Measurements from ENCODE around the gene CMTM7. TPM values are rescaled to one million over a fixed set of nuclear protein-coding genes. Genes with fewer than 3 reads are reported as not detected.
A peak's percentile ranks its signal among the peaks of the same experiment; 100 is the strongest.

CMTM7 gene
- polyA plus RNA-seq, 1 of the 3 experiments (the other 2 are of a cell fraction), result 50.1 TPM

GRCh38 chr3:32470362-32470761 is 78.7 kb downstream of the CMTM7 start:
- 0 out of 2 replicates have a peak overlapping the region, but pooled peaks have one; percentile 40 for H3K4me2 ChIP-seq
- DNase-seq, result no peak
- TF ChIP-seq, protein P1, sequence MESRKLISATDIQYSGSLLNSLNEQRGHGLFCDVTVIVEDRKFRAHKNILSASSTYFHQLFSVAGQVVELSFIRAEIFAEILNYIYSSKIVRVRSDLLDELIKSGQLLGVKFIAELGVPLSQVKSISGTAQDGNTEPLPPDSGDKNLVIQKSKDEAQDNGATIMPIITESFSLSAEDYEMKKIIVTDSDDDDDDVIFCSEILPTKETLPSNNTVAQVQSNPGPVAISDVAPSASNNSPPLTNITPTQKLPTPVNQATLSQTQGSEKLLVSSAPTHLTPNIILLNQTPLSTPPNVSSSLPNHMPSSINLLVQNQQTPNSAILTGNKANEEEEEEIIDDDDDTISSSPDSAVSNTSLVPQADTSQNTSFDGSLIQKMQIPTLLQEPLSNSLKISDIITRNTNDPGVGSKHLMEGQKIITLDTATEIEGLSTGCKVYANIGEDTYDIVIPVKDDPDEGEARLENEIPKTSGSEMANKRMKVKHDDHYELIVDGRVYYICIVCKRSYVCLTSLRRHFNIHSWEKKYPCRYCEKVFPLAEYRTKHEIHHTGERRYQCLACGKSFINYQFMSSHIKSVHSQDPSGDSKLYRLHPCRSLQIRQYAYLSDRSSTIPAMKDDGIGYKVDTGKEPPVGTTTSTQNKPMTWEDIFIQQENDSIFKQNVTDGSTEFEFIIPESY (IDR thresholded peaks at IDR 0.05; ENCODE audit: borderline replicate concordance, low read depth), result no peak
- TF ChIP-seq CHD2 (IDR thresholded peaks at IDR 0.05; ENCODE audit: low read length, partially characterized antibody), result no peak
- TF ChIP-seq RFX5 (IDR thresholded peaks at IDR 0.05; ENCODE audit: low read length), result no peak
- TF ChIP-seq, protein P2, sequence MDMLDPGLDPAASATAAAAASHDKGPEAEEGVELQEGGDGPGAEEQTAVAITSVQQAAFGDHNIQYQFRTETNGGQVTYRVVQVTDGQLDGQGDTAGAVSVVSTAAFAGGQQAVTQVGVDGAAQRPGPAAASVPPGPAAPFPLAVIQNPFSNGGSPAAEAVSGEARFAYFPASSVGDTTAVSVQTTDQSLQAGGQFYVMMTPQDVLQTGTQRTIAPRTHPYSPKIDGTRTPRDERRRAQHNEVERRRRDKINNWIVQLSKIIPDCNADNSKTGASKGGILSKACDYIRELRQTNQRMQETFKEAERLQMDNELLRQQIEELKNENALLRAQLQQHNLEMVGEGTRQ (IDR thresholded peaks at IDR 0.05; ENCODE audit: borderline replicate concordance, low read depth, low read length), result no peak
- no peak for TF ChIP-seq YY1 (IDR thresholded peaks at IDR 0.05; ENCODE audit: low read depth)
- TF ChIP-seq GATA2 (CRISPR knock-in tag; IDR thresholded peaks at IDR 0.05), result no peak
- no peak for TF ChIP-seq ELF1 (IDR thresholded peaks at IDR 0.05)
- no peak for TF ChIP-seq FOXM1 (IDR thresholded peaks at IDR 0.05; ENCODE audit: low read depth)
- no peak for TF ChIP-seq TEAD4 (IDR thresholded peaks at IDR 0.05; ENCODE audit: borderline replicate concordance, insufficient read depth)
- no peak for TF ChIP-seq TCF12 (IDR thresholded peaks at IDR 0.05)

DNA sequence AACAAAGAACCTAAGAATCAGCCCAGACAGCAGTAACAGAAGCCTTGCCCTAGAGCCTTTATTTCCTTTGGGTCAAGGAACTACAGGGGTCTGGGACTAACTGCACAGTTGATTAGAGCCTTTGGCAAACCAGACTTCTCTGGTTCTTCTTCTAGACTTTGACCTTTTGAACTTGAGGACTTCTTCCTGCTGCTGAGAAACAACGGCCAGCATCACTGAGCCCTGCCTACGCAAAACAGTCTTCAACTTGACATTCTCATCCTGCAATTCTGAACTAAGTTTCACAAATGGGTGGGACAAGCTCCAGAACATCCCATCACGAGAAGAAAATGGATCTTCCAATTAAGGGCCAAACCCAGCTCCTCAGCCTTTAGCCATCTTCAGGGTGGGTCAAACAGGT is 79.6 kb downstream of the CMTM7 start:
- no peak overlapping the region for H2AFZ ChIP-seq (ENCODE audit: low read depth)
- ChIA-PET CTCF (interaction anchor here (1.0 to 1.6 kb wide), 2 partner anchors 34 to 39 kb away, joined by 3 to 5 read pairs; no protein-coding TSS in a partner anchor), POLR2A (no interaction called here)
- H3K79me2 ChIP-seq (ENCODE audit: insufficient read depth), result peaks cover 5% of the 10 kb centered on the region; the same call in 1 of the 2 replicates
- no peak overlapping the region for H3K4me2 ChIP-seq
- H3K36me3 ChIP-seq (replicated peaks in 1 of 2; ENCODE audit: control insufficient read depth in 1 of 2, insufficient read depth in 2 of 2, low read length in 1 of 2), result peaks cover 5 to 23% of the 10 kb centered on the region in 2 experiments
- peaks cover 0 to 13% of the 10 kb centered on the region in 2 experiments; a peak in 3 of 4 replicates for H3K4me1 ChIP-seq (ENCODE audit: control insufficient read depth in 1 of 2, insufficient read depth in 2 of 2, low read depth in 1 of 2, low read length in 1 of 2)
- H3K9me2 ChIP-seq, result no peaks in the 10 kb centered on the region
- H3F3A ChIP-seq (replicated peaks; ENCODE audit: insufficient read depth), result peaks cover 16% of the 10 kb centered on the region
- H3K27ac ChIP-seq (ENCODE audit: low read depth in 2 of 2, low read length in 1 of 2), result no peak overlapping the region
- H3K4me3 ChIP-seq (ENCODE audit: low read depth in 2 of 2, low read length in 1 of 2), result no peak overlapping the region
- H3K27me3 ChIP-seq (ENCODE audit: insufficient read depth), result no peaks in the 10 kb centered on the region
- peaks cover 11% of the 10 kb centered on the region for H4K20me1 ChIP-seq (ENCODE audit: insufficient read depth)
- no peaks in the 10 kb centered on the region for H3K9me3 ChIP-seq
- DNase-seq, result no peak
- 88% methylated on average over 3 of the region's 3 CpGs for WGBS (ENCODE audit: low lambda C conversion rate)
- H3K9ac ChIP-seq, result no peak overlapping the region
- TF ChIP-seq TCF12 (IDR thresholded peaks at IDR 0.05) (no peak), YY1 (IDR thresholded peaks at IDR 0.05; ENCODE audit: low read depth) (no peak), ELF1 (IDR thresholded peaks at IDR 0.05) (no peak), GABPA (IDR thresholded peaks at IDR 0.05; ENCODE audit: low read depth) (no peak), USF1 (IDR thresholded peaks at IDR 0.05; ENCODE audit: borderline replicate concordance, low read depth) (no peak), SMC3 (IDR thresholded peaks at IDR 0.05; ENCODE audit: low read depth, low read length) (no peak), RXRA (IDR thresholded peaks at IDR 0.05; ENCODE audit: borderline replicate concordance, low read depth) (no peak), TEAD4 (IDR thresholded peaks at IDR 0.05; ENCODE audit: borderline replicate concordance, insufficient read depth) (no peak), FOSL2 (IDR thresholded peaks at IDR 0.05; ENCODE audit: borderline replicate concordance, low read depth) (no peak), CTCF (IDR thresholded peaks at IDR 0.05) (no peak)
- TF ChIP-seq, protein P3, sequence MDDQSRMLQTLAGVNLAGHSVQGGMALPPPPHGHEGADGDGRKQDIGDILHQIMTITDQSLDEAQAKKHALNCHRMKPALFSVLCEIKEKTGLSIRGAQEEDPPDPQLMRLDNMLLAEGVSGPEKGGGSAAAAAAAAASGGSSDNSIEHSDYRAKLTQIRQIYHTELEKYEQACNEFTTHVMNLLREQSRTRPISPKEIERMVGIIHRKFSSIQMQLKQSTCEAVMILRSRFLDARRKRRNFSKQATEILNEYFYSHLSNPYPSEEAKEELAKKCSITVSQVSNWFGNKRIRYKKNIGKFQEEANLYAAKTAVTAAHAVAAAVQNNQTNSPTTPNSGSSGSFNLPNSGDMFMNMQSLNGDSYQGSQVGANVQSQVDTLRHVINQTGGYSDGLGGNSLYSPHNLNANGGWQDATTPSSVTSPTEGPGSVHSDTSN (IDR thresholded peaks at IDR 0.05), result no peak
- TF ChIP-seq, protein P2 (IDR thresholded peaks at IDR 0.05; ENCODE audit: borderline replicate concordance, low read depth, low read length), result no peak
- TF ChIP-seq, protein P4, sequence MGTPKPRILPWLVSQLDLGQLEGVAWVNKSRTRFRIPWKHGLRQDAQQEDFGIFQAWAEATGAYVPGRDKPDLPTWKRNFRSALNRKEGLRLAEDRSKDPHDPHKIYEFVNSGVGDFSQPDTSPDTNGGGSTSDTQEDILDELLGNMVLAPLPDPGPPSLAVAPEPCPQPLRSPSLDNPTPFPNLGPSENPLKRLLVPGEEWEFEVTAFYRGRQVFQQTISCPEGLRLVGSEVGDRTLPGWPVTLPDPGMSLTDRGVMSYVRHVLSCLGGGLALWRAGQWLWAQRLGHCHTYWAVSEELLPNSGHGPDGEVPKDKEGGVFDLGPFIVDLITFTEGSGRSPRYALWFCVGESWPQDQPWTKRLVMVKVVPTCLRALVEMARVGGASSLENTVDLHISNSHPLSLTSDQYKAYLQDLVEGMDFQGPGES (IDR thresholded peaks at IDR 0.05; ENCODE audit: low read depth, low read length), result no peak

More at GRCh38 chr3:32470362-32470761, 78.7 kb downstream of the CMTM7 start:
- POLR2A ChIA-PET, result no interaction called here
- peaks cover 5% of the 10 kb centered on the region; the same call in 1 of the 2 replicates for H3K79me2 ChIP-seq (ENCODE audit: insufficient read depth)
- H3K4me1 ChIP-seq (ENCODE audit: control insufficient read depth in 1 of 2, insufficient read depth in 2 of 2, low read depth in 1 of 2, low read length in 1 of 2), result peaks cover 0 to 13% of the 10 kb centered on the region in 2 experiments; a peak in 3 of 4 replicates
- H3K27ac ChIP-seq (ENCODE audit: low read depth in 2 of 2, low read length in 1 of 2), result peak overlapping the region in 1 of 2 experiments; percentile 66; a peak in 1 of 4 replicates
- H3K9me3 ChIP-seq, result no peaks in the 10 kb centered on the region
- no peaks in the 10 kb centered on the region for H3K9me2 ChIP-seq
- no peaks in the 10 kb centered on the region for H3K27me3 ChIP-seq (ENCODE audit: insufficient read depth)
- H4K20me1 ChIP-seq (ENCODE audit: insufficient read depth), result peaks cover 11% of the 10 kb centered on the region
- peaks cover 16% of the 10 kb centered on the region for H3F3A ChIP-seq (replicated peaks; ENCODE audit: insufficient read depth)
- CTCF ChIA-PET, result interaction anchor here (0.6 to 4.5 kb wide), 6 partner anchors 12 to 326 kb away, joined by 3 to 98 read pairs (median 4); no protein-coding TSS in a partner anchor
- WGBS (ENCODE audit: low lambda C conversion rate), result 91% methylated on average over 5 of the region's 5 CpGs
- H3K36me3 ChIP-seq (replicated peaks in 1 of 2; ENCODE audit: control insufficient read depth in 1 of 2, insufficient read depth in 2 of 2, low read length in 1 of 2), result peaks cover 5 to 16% of the 10 kb centered on the region in 2 experiments
- no peak overlapping the region for H3K4me3 ChIP-seq (ENCODE audit: low read depth in 2 of 2, low read length in 1 of 2)
- no peak overlapping the region for H2AFZ ChIP-seq (ENCODE audit: low read depth)
- no peak overlapping the region for H3K9ac ChIP-seq

Measured in SK-N-SH (cell line).